Esophagus muscularis mucosa (tissue), 4 donors: ENCODE data around the gene ARNT2. TPM values are rescaled to one million over a fixed set of nuclear protein-coding genes. Genes with fewer than 3 reads are reported as not detected.

ENCODE experiments used
- DNase-seq: peaks from one replicate; pipeline ENCODE4 v3.0.0-alpha.2; 2017; ENCODE audit errors: extremely low spot score
- H3K27ac ChIP-seq, 4 donors: fragments of 200-600 bp; sonication (generic); replicated peaks in 1 of 4; 1 replicate in 3 of 4; 2 replicates in 1 of 4; pipeline ENCODE4 v1.5.1; 2016 to 2019; ENCODE audit warnings: mild to moderate bottlenecking in 1 of 4
- H3K27me3 ChIP-seq, 4 donors: fragments of 200-600 bp; sonication (generic); one replicate each; pipeline versions ENCODE4 v1.5.1 to v1.6.0; 2016 to 2019
- H3K36me3 ChIP-seq, 4 donors: fragments of 200-600 bp; sonication (generic); one replicate each; pipeline ENCODE4 v1.5.1; 2016 to 2019
- H3K4me1 ChIP-seq, 4 donors: fragments of 200-600 bp; sonication (generic); one replicate each; pipeline ENCODE4 v1.5.1; 2016 to 2019
- H3K4me3 ChIP-seq, 4 donors: fragments of 200-600 bp; sonication (generic); 1 replicate in 2 of 4; 2 replicates in 2 of 4; pipeline ENCODE4 v1.5.1; 2016 to 2019; ENCODE audit warnings: mild to moderate bottlenecking in 4 of 4, moderate library complexity in 1 of 4
- H3K9me3 ChIP-seq, 4 donors: fragments of 200-600 bp; sonication (generic); 1 replicate in 3 of 4; 2 replicates in 1 of 4; pipeline ENCODE4 v1.5.1; 2016 to 2019
- CTCF ChIP-seq, 3 experiments: fragments of 200-600 bp in 2 of 3; fragments of 450-650 bp in 1 of 3; sonication (generic) in 2 of 3; IDR thresholded peaks; one replicate each; pipeline ENCODE4 v1.5.1; 2017 to 2019; ENCODE audit warnings: antibody characterized with exemption in 3 of 3, mild to moderate bottlenecking in 2 of 3, moderate library complexity in 1 of 3
- EP300 ChIP-seq: sonication (generic); formaldehyde crosslinking; IDR thresholded peaks from one replicate; pipeline ENCODE4 v1.6.1; 2017; ENCODE audit warnings: antibody characterized with exemption
- POLR2A ChIP-seq: fragments of 450-650 bp; IDR thresholded peaks from one replicate; pipeline ENCODE4 v1.6.1; 2017; ENCODE audit warnings: antibody characterized with exemption, moderate library complexity, mild to moderate bottlenecking, low read depth
- POLR2AphosphoS5 ChIP-seq, 2 donors: sonication (generic); formaldehyde crosslinking; IDR thresholded peaks; one replicate each; pipeline ENCODE4 v1.6.1; 2017; ENCODE audit warnings: antibody characterized with exemption in 2 of 2
- WGBS: methylation state at CpG from one replicate; pipeline ENCODE4 v1.1.5; 2018; 5-methylcytosine and 5-hydroxymethylcytosine counted together
- intact Hi-C: fragments of 100-400 bp; cut with DNase I; formaldehyde crosslinking; loops from one replicate; pipeline ENCODE4 v1.15.1; 2023
- total RNA-seq, 4 donors: library from RNA; depleted of rRNA; stranded (reverse); fragments of >200 nt; gene quantifications; one replicate each; pipeline versions ENCODE4 v1.1.0 to v1.2.1, GENCODE V29; 2016

The ARNT2 gene
- total RNA-seq, 4 donors from 2014 or later, result 5.4 to 14.6 (median 8.2) TPM

GRCh38 chr15:80636675-80637074 is 232.5 kb downstream of the ARNT2 start:
- Histone ChIP-seq H3K9me3 (peaks cover 0 to 11% (median 4%) of the 10 kb centered on the region in 4 donors), H3K27ac (no peak overlapping the region), H3K4me3 (no peak overlapping the region), H3K36me3 (no peaks in the 10 kb centered on the region), H3K4me1 (no peaks in the 10 kb centered on the region), H3K27me3 (no peaks in the 10 kb centered on the region)
- no peak for DNase-seq
- TF ChIP-seq EP300, result no peak
- no peak for TF ChIP-seq POLR2AphosphoS5 (IDR thresholded peaks at IDR 0.05)
- TF ChIP-seq POLR2A, result no peak
- no peak for TF ChIP-seq CTCF (IDR thresholded peaks at IDR 0.05)
- intact Hi-C loops, result no loop called here
- WGBS, result 57% methylated on average over 7 of the region's 7 CpGs

- H3K4me1 ChIP-seq, result no peaks in the 10 kb centered on the region
- H3K27ac ChIP-seq, result no peak overlapping the region
- no peaks in the 10 kb centered on the region for H3K27me3 ChIP-seq
- H3K9me3 ChIP-seq, result peaks cover 0 to 11% (median 4%) of the 10 kb centered on the region in 4 donors
- 74% methylated on average over 3 of the region's 3 CpGs for WGBS
- DNase-seq, result no peak
- H3K4me3 ChIP-seq, result no peak overlapping the region
- no peaks in the 10 kb centered on the region for H3K36me3 ChIP-seq
- intact Hi-C loops, result no loop called here
- TF ChIP-seq CTCF (IDR thresholded peaks at IDR 0.05), result no peak
- no peak for TF ChIP-seq POLR2AphosphoS5 (IDR thresholded peaks at IDR 0.05)
- TF ChIP-seq EP300, result no peak
- no peak for TF ChIP-seq POLR2A
These were observed 233.6 kb downstream of the ARNT2 start for GRCh38 chr15:80637747-80638146.

- peak; percentile 80 for DNase-seq
- H3K27ac ChIP-seq, result no peak overlapping the region
- no peaks in the 10 kb centered on the region for H3K4me1 ChIP-seq
- intact Hi-C loops, result no loop called here
- H3K9me3 ChIP-seq, result peaks cover 0 to 11% (median 4%) of the 10 kb centered on the region in 4 donors
- H3K27me3 ChIP-seq, result no peaks in the 10 kb centered on the region
- 80% methylated on average over 3 of the region's 3 CpGs for WGBS
- H3K36me3 ChIP-seq, result no peaks in the 10 kb centered on the region
- no peak for TF ChIP-seq POLR2A
- TF ChIP-seq EP300, result no peak
- TF ChIP-seq POLR2AphosphoS5 (IDR thresholded peaks at IDR 0.05), result no peak
- TF ChIP-seq CTCF (IDR thresholded peaks at IDR 0.05), result no peak
- H3K4me3 ChIP-seq, result no peak overlapping the region
These were observed 234.5 kb downstream of the ARNT2 start for GRCh38 chr15:80638553-80639167.

- no peaks in the 10 kb centered on the region for H3K27me3 ChIP-seq
- DNase-seq, result peak; percentile 31
- TF ChIP-seq POLR2AphosphoS5 (IDR thresholded peaks at IDR 0.05) (no peak), POLR2A (no peak), EP300 (no peak), CTCF (IDR thresholded peaks at IDR 0.05) (no peak)
- peaks cover 0 to 11% (median 4%) of the 10 kb centered on the region in 4 donors for H3K9me3 ChIP-seq
- intact Hi-C loops, result no loop called here
- no peaks in the 10 kb centered on the region for H3K36me3 ChIP-seq
- H3K4me1 ChIP-seq, result no peaks in the 10 kb centered on the region
- WGBS, result 69% methylated on average over 2 of the region's 2 CpGs
- H3K27ac ChIP-seq, result no peak overlapping the region
- H3K4me3 ChIP-seq, result no peak overlapping the region
These were observed 235.0 kb downstream of the ARNT2 start for GRCh38 chr15:80639168-80639555.
